ENCODE results near the gene SRD5A1. TPM values are rescaled to one million over a fixed set of nuclear protein-coding genes. Genes with fewer than 3 reads are reported as not detected.

Gene SRD5A1
- total RNA-seq, 1 experiment from 2014 or later = 24.7 TPM

DNA sequence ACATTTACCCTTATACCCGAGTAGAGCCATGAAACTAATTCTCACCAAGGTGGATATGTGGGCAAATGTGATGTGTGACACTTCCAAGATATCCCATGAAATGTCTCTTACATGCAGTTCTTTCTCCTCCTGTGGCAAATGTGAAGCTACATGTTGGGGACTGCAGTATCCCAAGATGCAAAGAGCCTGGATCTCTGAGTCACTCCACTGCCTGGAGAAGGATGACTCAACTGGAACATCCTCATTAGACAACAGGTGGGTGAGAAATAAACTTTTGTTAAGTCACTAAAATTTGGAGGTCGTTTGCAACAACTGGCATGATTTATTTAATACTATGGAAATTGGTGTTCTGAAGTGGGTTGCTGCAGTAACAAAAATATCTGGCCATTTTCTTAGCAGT, 43.5 kb downstream of the SRD5A1 start:
- Histone ChIP-seq H3K27ac (ENCODE audit: low read depth, low read length) (no peak overlapping the region), H2AFZ (ENCODE audit: low read depth, low read length, poor library complexity, severe bottlenecking) (no peak overlapping the region), H3K4me1 (ENCODE audit: control insufficient read depth in 1 of 2, insufficient read depth in 2 of 2, low read length in 2 of 2) (peaks cover 0 to 13% of the 10 kb centered on the region in 2 experiments; a peak in 2 of 4 replicates), H3K9me2 (ENCODE audit: insufficient read depth) (no peaks in the 10 kb centered on the region), H3K27me3 (ENCODE audit: insufficient read depth, low read length) (no peaks in the 10 kb centered on the region), H3K9ac (ENCODE audit: low read length) (no peak overlapping the region), H3K4me3 (replicated peaks in 1 of 2; ENCODE audit: low read depth in 1 of 2, low read length in 2 of 2) (no peak overlapping the region), H4K20me1 (ENCODE audit: insufficient read depth) (no peaks in the 10 kb centered on the region), H3K79me2 (ENCODE audit: insufficient read depth, low read length) (no peaks in the 10 kb centered on the region), H3K9me3 (ENCODE audit: control insufficient read depth in 1 of 2, insufficient read depth in 1 of 2, low read depth in 1 of 2, low read length in 2 of 2) (no peaks in the 10 kb centered on the region), H3K36me3 (ENCODE audit: control insufficient read depth in 1 of 2, insufficient read depth in 2 of 2, low read length in 2 of 2) (0 out of 4 replicates have a peak, but pooled peaks cover 0 to 8% of the 10 kb centered on the region in 2 experiments), H3K4me2 (ENCODE audit: low read length) (no peak overlapping the region)
- CTCF ChIA-PET = no interaction called here
- TF ChIP-seq, protein P1, sequence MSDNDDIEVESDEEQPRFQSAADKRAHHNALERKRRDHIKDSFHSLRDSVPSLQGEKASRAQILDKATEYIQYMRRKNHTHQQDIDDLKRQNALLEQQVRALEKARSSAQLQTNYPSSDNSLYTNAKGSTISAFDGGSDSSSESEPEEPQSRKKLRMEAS (IDR thresholded peaks at IDR 0.05) = no peak
- TF ChIP-seq ZNF274 (IDR thresholded peaks at IDR 0.05; ENCODE audit: low read depth, low read length) (no peak), EGR1 (IDR thresholded peaks at IDR 0.05; ENCODE audit: low read depth) (no peak), EZH2 (IDR thresholded peaks at IDR 0.05) (no peak), ELF1 (IDR thresholded peaks at IDR 0.05; ENCODE audit: borderline replicate concordance, low read depth) (no peak), POLR2A (IDR thresholded peaks at IDR 0.05; ENCODE audit: borderline replicate concordance, extremely low read depth, insufficient read depth, insufficient read length) (no peak), CBX3 (IDR thresholded peaks at IDR 0.05; ENCODE audit: low read depth) (no peak), SP1 (IDR thresholded peaks at IDR 0.05; ENCODE audit: low read depth) (no peak), RAD21 (IDR thresholded peaks at IDR 0.05; ENCODE audit: low read depth) (no peak), CEBPB (IDR thresholded peaks at IDR 0.05; ENCODE audit: low read depth) (no peak), SRF (IDR thresholded peaks at IDR 0.05; ENCODE audit: low read depth) (no peak), YY1 (IDR thresholded peaks at IDR 0.05; ENCODE audit: extremely low read depth, insufficient replicate concordance, low read depth, low read length) (no peak), POLR2AphosphoS5 (IDR thresholded peaks at IDR 0.05; ENCODE audit: low read depth, low read length) (no peak), SIN3A (IDR thresholded peaks at IDR 0.05; ENCODE audit: low read depth) (no peak)
- TF ChIP-seq, protein P2, sequence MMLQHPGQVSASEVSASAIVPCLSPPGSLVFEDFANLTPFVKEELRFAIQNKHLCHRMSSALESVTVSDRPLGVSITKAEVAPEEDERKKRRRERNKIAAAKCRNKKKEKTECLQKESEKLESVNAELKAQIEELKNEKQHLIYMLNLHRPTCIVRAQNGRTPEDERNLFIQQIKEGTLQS (IDR thresholded peaks at IDR 0.05) = no peak
- TF ChIP-seq, protein P3, sequence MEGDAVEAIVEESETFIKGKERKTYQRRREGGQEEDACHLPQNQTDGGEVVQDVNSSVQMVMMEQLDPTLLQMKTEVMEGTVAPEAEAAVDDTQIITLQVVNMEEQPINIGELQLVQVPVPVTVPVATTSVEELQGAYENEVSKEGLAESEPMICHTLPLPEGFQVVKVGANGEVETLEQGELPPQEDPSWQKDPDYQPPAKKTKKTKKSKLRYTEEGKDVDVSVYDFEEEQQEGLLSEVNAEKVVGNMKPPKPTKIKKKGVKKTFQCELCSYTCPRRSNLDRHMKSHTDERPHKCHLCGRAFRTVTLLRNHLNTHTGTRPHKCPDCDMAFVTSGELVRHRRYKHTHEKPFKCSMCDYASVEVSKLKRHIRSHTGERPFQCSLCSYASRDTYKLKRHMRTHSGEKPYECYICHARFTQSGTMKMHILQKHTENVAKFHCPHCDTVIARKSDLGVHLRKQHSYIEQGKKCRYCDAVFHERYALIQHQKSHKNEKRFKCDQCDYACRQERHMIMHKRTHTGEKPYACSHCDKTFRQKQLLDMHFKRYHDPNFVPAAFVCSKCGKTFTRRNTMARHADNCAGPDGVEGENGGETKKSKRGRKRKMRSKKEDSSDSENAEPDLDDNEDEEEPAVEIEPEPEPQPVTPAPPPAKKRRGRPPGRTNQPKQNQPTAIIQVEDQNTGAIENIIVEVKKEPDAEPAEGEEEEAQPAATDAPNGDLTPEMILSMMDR (IDR thresholded peaks at IDR 0.05 in 2 of 3, conservative IDR thresholded peaks at IDR 0.05 in 1 of 3; ENCODE audit: borderline replicate concordance in 1 of 3, insufficient read depth in 1 of 3, low read depth in 2 of 3, low read length in 2 of 3) = no peak
- TF ChIP-seq, protein P4, sequence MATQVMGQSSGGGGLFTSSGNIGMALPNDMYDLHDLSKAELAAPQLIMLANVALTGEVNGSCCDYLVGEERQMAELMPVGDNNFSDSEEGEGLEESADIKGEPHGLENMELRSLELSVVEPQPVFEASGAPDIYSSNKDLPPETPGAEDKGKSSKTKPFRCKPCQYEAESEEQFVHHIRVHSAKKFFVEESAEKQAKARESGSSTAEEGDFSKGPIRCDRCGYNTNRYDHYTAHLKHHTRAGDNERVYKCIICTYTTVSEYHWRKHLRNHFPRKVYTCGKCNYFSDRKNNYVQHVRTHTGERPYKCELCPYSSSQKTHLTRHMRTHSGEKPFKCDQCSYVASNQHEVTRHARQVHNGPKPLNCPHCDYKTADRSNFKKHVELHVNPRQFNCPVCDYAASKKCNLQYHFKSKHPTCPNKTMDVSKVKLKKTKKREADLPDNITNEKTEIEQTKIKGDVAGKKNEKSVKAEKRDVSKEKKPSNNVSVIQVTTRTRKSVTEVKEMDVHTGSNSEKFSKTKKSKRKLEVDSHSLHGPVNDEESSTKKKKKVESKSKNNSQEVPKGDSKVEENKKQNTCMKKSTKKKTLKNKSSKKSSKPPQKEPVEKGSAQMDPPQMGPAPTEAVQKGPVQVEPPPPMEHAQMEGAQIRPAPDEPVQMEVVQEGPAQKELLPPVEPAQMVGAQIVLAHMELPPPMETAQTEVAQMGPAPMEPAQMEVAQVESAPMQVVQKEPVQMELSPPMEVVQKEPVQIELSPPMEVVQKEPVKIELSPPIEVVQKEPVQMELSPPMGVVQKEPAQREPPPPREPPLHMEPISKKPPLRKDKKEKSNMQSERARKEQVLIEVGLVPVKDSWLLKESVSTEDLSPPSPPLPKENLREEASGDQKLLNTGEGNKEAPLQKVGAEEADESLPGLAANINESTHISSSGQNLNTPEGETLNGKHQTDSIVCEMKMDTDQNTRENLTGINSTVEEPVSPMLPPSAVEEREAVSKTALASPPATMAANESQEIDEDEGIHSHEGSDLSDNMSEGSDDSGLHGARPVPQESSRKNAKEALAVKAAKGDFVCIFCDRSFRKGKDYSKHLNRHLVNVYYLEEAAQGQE (IDR thresholded peaks at IDR 0.05; ENCODE audit: low read depth) = no peak
- TF ChIP-seq, protein P5, sequence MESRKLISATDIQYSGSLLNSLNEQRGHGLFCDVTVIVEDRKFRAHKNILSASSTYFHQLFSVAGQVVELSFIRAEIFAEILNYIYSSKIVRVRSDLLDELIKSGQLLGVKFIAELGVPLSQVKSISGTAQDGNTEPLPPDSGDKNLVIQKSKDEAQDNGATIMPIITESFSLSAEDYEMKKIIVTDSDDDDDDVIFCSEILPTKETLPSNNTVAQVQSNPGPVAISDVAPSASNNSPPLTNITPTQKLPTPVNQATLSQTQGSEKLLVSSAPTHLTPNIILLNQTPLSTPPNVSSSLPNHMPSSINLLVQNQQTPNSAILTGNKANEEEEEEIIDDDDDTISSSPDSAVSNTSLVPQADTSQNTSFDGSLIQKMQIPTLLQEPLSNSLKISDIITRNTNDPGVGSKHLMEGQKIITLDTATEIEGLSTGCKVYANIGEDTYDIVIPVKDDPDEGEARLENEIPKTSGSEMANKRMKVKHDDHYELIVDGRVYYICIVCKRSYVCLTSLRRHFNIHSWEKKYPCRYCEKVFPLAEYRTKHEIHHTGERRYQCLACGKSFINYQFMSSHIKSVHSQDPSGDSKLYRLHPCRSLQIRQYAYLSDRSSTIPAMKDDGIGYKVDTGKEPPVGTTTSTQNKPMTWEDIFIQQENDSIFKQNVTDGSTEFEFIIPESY (IDR thresholded peaks at IDR 0.05; ENCODE audit: extremely low read depth, insufficient replicate concordance, low read length) = no peak
- ATAC-seq (no peak), DNase-seq (ENCODE audit: low read depth, low spot score) (no peak)
- POLR2A ChIA-PET = no interaction called here
- intact Hi-C loops (cut with micrococcal nuclease) = no loop called here
- RAD21 ChIA-PET (ENCODE audit: low non-redundant PET in 1 of 2, low total read pairs in 2 of 2, uncharacterized antibody in 2 of 2, unreplicated experiment in 2 of 2) = no interaction called here
- BruUV-seq (replicated peaks) = no TSS peak

Measured in HCT116 (cell line).